GM18870 (cell line): ENCODE results near the gene CDRT15L2.
"Not testable (repeated sequence)": the region's sequence is repeated elsewhere in the genome, so short reads cannot be mapped to it uniquely, and the experiment has no call there.

Experiments used
- ATAC-seq: cut with Tn5 transposase; IDR thresholded peaks from one replicate; pipeline ENCODE4 v1.9.1; 2021; ENCODE audit warnings: moderate library complexity; ENCODE audit not compliant: unreplicated experiment

The CDRT15L2 gene

DNA sequence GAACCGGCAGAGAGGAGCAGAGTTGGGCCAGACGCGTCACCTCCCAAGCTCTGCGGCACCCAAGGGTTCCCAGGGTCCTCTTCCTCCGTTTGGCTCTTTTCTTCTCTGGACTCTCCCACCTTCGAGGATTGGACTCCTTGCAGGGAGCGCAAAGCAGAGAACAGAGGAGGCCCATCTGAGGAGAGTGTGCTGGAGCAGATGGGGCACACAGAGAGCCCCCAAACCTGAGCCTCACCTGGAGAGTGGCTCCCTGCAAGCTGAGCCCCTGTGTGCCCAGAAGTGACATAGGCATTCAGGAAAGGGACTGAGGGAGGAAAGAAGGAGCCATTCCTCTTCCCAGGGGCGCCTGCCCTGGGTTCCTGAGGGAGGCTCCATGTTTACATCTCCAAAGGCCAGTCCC, 6.3 kb upstream of the CDRT15L2 start:
- not testable (repeated sequence) for ATAC-seq

- not testable (repeated sequence) for ATAC-seq
Measured at GRCh38 chr17:20575071-20575470, 4.5 kb upstream of the CDRT15L2 start.

DNA sequence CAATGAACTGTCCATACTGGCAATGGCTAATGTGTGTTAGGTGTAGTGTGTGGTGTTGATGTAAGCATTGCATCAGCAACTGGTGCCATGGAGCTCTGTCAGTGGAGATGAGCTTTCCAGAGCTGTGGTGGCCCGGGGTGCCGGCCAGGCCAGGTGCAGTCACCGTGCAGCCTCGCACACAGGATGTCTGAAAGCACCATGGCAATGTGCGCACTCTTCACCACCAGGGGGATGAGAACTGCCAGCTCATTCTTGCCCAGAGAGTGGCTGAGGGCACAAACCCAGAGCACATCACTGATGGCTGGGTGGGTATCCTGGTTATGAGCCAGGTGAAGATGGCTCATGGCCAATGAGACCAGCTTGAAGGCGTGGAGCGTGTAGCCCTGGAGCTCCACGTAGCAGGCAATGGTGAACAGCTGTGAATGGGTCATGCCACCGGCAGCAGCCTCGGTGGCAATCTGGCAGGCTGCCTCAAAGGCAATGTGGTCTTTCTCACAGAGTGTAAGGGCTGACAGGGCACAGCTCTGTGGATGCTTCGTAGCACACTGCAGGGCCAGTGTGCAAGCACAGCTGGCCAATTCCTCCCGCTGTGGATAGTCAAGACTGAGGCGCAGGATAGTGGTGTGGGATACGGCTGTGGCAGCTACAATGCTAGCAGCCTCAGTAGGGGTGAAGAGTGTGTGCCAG, 4.5 kb downstream of the CDRT15L2 start:
- ATAC-seq = not testable (repeated sequence)

GRCh38 chr17:20588744-20589453, 9.4 kb downstream of the CDRT15L2 start:
- ATAC-seq = not testable (repeated sequence)

- ATAC-seq = not testable (repeated sequence)
Measured at GRCh38 chr17:20589454-20589810, 9.9 kb downstream of the CDRT15L2 start.

DNA sequence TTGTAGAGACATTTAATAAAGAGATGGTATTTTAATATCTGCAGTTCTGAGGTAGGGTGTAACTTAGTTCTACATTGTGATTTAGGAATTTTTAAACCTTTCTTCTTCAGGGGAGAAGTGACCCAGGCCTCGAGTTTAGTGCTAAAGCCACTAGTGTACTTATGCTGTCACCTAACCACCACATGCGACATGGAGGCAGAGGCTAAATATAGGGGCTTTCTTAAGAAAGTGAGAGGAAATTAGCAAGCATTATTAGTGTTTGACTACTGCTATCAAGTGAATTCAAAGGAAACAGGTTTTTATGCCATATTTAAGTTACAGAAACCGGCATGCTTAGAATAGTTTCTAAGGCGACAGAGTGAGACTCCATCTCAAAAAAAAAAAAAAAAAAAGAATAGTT, 11.5 kb downstream of the CDRT15L2 start:
- ATAC-seq = not testable (repeated sequence)

GRCh38 chr17:20605568-20605967, 26.0 kb downstream of the CDRT15L2 start:
- ATAC-seq = not testable (repeated sequence)

- ATAC-seq = not testable (repeated sequence)
Measured at GRCh38 chr17:20609490-20609889, 30.0 kb downstream of the CDRT15L2 start.

- no peak for ATAC-seq
Measured at GRCh38 chr17:20611309-20611708, 31.8 kb downstream of the CDRT15L2 start.

DNA sequence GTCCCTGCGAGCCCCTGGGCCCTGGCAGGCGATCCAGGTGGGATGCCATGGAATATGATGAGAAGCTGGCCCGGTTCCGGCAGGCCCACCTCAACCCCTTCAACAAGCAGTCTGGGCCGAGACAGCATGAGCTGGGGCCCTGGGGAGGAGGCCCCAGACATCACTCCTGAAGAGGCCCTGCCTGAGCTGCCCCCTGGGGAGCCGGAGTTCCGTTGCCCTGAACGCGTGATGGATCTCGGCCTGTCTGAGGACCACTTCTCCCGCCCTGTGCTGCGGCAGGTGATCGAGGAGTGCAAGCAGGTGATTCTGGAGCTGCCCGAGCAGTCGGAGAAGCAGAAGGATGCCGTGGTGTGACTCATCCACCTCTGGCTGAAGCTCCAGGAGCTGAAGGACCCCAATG, 33.1 kb downstream of the CDRT15L2 start:
- no peak for ATAC-seq

DNA sequence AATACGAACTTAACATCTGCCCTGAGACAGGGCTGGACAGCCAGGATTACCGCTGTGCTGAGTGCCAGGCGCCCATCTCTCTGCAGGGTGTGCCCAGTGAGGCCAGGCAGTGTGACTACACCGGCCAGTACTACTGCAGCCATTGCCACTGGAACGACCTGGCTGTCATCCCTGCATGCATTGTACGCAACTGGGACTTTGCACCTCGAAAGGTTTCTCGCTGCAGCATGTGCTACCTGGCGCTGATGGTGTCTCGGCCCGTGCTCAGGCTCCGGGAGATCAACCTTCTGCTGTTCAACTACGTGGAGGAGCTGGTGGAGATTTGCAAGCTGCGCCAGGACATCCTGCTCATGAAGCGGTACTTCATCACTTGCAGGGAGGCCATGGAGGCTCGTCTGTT, 33.7 kb downstream of the CDRT15L2 start:
- no peak for ATAC-seq

DNA sequence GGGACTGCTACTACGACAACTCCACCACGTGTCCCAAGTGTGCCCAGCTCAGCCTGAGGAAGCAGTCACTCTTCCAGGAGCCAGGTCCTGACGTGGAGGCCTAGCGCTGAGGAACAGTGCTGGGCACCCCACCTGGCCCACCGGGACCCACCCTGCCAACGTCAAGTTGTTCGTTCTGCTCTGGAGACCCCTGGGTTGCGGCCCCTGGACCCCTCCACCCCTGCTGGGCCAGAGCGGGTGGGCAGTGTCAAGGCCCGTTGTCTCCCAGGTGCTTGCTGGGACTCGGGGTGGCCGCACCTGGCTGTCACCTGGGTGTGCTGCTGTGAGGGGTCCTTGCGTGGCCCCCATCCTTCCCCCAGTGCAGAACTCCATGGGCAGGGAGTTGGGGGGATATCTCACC, 34.4 kb downstream of the CDRT15L2 start:
- ATAC-seq = no peak

DNA sequence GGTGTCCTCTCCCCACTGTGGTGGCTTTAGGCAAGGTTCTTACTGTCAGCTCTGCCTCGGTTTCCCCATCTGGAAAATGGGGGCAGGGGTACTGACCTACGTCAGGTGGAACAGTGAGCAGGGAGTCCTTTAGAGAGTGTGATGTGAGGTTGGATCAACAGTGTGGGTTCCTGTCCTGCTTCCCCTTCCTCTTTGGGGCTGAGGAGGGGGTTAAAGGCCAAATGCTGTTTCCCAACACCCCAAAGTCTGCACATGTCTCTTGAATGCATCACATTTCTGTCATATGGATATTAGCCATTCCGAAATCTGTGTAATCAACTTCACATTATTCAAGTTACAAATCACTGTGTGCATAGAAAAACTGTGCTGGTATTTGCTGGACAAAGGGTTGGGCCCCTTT, 35.9 kb downstream of the CDRT15L2 start:
- not testable (repeated sequence) for ATAC-seq
